Right atrium auricular region (tissue), 2 donors: ENCODE measurements around the gene RTCB. TPM values are rescaled to one million over a fixed set of nuclear protein-coding genes. Genes with fewer than 3 reads are reported as not detected.

Experiments
- DNase-seq: peaks from one replicate; pipeline ENCODE4 v3.0.0-alpha.2; 2019; ENCODE audit warnings: low spot score
- H3K27ac ChIP-seq, 2 donors: fragments of 200-600 bp; sonication (generic); 1 replicate in 1 of 2; 2 replicates in 1 of 2; pipeline ENCODE4 v1.5.1; 2016 to 2019
- H3K27me3 ChIP-seq, 2 donors: fragments of 200-600 bp; sonication (generic); one replicate each; pipeline versions ENCODE4 v1.5.1 to v1.6.0; 2017 to 2019
- H3K36me3 ChIP-seq: fragments of 200-600 bp; sonication (generic); one replicate; pipeline ENCODE4 v1.5.1; 2016
- H3K4me1 ChIP-seq, 2 donors: fragments of 200-600 bp; sonication (generic); one replicate each; pipeline versions ENCODE4 v1.5.1 to v1.6.0; 2017 to 2019
- H3K4me3 ChIP-seq, 2 donors: fragments of 200-600 bp; sonication (generic); 1 replicate in 1 of 2; 2 replicates in 1 of 2; pipeline ENCODE4 v1.5.1; 2017 to 2019; ENCODE audit warnings: mild to moderate bottlenecking in 1 of 2, moderate library complexity in 1 of 2
- H3K9me3 ChIP-seq, 2 donors: fragments of 200-600 bp; sonication (generic); one replicate each; pipeline ENCODE4 v1.5.1; 2019
- CTCF ChIP-seq, 2 donors: fragments of 200-600 bp; sonication (generic); IDR thresholded peaks; one replicate each; pipeline ENCODE4 v1.5.1; 2019; ENCODE audit warnings: antibody characterized with exemption in 2 of 2
- total RNA-seq, 2 donors: library from RNA; depleted of rRNA; stranded (reverse); fragments of >200 nt; gene quantifications; one replicate each; pipeline ENCODE4 v1.1.0, GENCODE V29; 2016

Gene RTCB
- total RNA-seq, 2 donors from 2014 or later = 42.9 to 49.3 TPM

DNA sequence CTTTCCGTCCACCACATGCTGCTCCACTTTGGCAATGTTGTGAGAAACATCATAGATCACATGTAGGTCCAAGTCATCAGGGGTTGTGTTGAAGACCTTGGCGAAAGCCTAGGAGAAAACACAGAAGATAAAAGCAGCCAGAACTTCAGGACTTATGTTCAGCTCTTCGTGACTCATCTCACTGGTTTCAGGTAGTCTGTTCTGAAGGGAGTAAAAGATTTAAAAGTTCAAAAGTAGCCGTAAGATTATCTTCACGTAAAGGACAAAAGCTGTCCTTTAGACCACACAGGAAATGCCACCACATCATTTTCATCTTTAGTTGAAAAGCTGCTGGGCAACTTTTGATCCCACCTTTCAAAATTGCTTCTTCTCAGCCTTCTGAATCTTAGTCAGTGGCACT is 16.9 kb downstream of the RTCB start:
- TF ChIP-seq CTCF (IDR thresholded peaks at IDR 0.05) = no peak
- Histone ChIP-seq H3K36me3 (peaks cover 99% of the 10 kb centered on the region), H3K4me1 (no peaks in the 10 kb centered on the region), H3K4me3 (no peak overlapping the region), H3K27me3 (no peaks in the 10 kb centered on the region), H3K27ac (no peak overlapping the region), H3K9me3 (no peaks in the 10 kb centered on the region)
- no peak for DNase-seq

GRCh38 chr22:32389685-32390084 is 22.4 kb downstream of the RTCB start:
- H3K36me3 ChIP-seq = peaks cover 73% of the 10 kb centered on the region
- TF ChIP-seq CTCF (IDR thresholded peaks at IDR 0.05) = peak in 1 of 2 donors; percentile 46

GRCh38 chr22:32385681-32386080 is 26.4 kb downstream of the RTCB start:
- no peak overlapping the region for H3K27ac ChIP-seq
- H3K27me3 ChIP-seq = no peaks in the 10 kb centered on the region
- no peak overlapping the region for H3K4me3 ChIP-seq
- H3K4me1 ChIP-seq = no peaks in the 10 kb centered on the region
- H3K36me3 ChIP-seq = peaks cover 34% of the 10 kb centered on the region
- DNase-seq = no peak
- no peaks in the 10 kb centered on the region for H3K9me3 ChIP-seq
- no peak for TF ChIP-seq CTCF (IDR thresholded peaks at IDR 0.05)

More at GRCh38 chr22:32389685-32390084, 22.4 kb downstream of the RTCB start:
- no peak for DNase-seq
- Histone ChIP-seq H3K4me1 (no peaks in the 10 kb centered on the region), H3K27ac (no peak overlapping the region), H3K9me3 (no peaks in the 10 kb centered on the region), H3K4me3 (no peak overlapping the region), H3K27me3 (no peaks in the 10 kb centered on the region)

DNA sequence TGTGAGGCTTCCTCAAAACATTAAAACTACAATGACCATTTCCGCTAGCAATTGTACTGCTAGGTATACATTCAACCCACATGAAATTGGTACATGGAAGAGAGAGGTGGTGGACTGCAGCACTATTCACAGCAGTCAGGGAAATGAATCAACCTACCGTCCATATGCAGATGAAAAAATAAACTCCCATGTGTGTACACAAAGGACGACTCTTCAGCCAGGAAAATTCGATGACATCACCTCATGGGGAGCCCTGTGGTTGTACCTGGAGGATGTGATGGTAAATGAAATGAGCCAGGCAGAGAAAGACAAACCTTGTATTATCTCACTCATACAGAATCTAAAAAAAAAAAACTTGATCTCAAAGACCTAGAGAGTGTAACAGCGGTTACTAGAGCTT is 31.1 kb downstream of the RTCB start:
- H3K36me3 ChIP-seq = no peaks in the 10 kb centered on the region
- H3K27me3 ChIP-seq = no peaks in the 10 kb centered on the region
- TF ChIP-seq CTCF (IDR thresholded peaks at IDR 0.05) = no peak
- H3K27ac ChIP-seq = no peak overlapping the region
- no peak for DNase-seq
- no peaks in the 10 kb centered on the region for H3K4me1 ChIP-seq
- no peaks in the 10 kb centered on the region for H3K9me3 ChIP-seq
- no peak overlapping the region for H3K4me3 ChIP-seq

DNA sequence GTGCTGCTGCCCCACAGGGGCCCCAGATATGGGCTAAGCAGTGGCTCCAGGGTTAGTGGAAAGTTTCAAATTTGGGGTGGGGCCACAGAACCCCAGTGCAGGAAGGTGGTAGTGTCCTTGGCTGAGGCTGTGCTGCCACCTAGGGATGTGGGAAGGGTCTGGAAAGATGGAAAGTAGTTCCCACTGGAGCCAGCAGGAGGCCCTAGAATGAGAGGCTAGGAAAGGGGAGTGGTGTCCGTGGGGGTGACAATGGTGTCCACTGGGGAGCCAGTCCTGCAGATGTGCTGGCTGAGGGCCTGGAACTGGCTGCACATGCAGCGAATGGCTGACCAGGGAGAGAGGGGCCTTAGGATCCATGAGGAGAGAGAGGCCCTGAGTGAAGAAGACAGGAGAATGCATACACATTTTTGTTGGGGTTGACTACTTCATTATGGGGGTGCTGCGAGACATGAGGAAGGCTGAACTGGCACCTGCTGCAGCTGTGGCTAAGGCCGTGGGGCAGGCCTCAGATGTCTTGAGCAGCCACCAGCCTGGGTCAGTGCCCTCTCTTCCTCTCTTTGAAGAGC is 33.3 kb downstream of the RTCB start:
- peak in 1 of 2 donors; percentile 54 for TF ChIP-seq CTCF (IDR thresholded peaks at IDR 0.05)
- Histone ChIP-seq H3K9me3 (no peaks in the 10 kb centered on the region), H3K36me3 (no peaks in the 10 kb centered on the region), H3K4me3 (no peak overlapping the region), H3K27me3 (no peaks in the 10 kb centered on the region), H3K27ac (no peak overlapping the region), H3K4me1 (no peaks in the 10 kb centered on the region)
- no peak for DNase-seq

GRCh38 chr22:32376681-32377080 is 35.4 kb downstream of the RTCB start:
- no peak overlapping the region for H3K4me3 ChIP-seq
- no peak for TF ChIP-seq CTCF (IDR thresholded peaks at IDR 0.05)
- H3K9me3 ChIP-seq = no peaks in the 10 kb centered on the region
- H3K4me1 ChIP-seq = no peaks in the 10 kb centered on the region
- no peak for DNase-seq
- H3K27me3 ChIP-seq = no peaks in the 10 kb centered on the region
- H3K27ac ChIP-seq = no peak overlapping the region
- no peaks in the 10 kb centered on the region for H3K36me3 ChIP-seq
